ENCODE data around the gene HMG20A.

GRCh38 chr15:77418966-77419835, 1.5 kb upstream of the HMG20A start:
- no peak for TF ChIP-seq ZNF274 (IDR thresholded peaks at IDR 0.05; ENCODE audit: low read depth, low read length)
- no peak for TF ChIP-seq SUZ12 (IDR thresholded peaks at IDR 0.05; ENCODE audit: extremely low read depth, insufficient read depth, insufficient read length)
